Fibroblast of mammary gland (primary cell): ENCODE data around the gene MOB3A.

Source experiments
- DNase-seq: peaks from one replicate; pipeline ENCODE4 v3.0.0-alpha.2; 2010; ENCODE audit warnings: low read depth
- H3K4me3 ChIP-seq: 2 replicates; pipeline ENCODE4 v1.5.1; 2011; ENCODE audit warnings: low read depth, mild to moderate bottlenecking, low read length, moderate library complexity; ENCODE audit not compliant: control insufficient read depth
- CTCF ChIP-seq: conservative IDR thresholded peaks from 2 replicates; pipeline ENCODE4 v1.5.1; 2011; ENCODE audit warnings: low read depth, low read length, inconsistent platforms; ENCODE audit not compliant: control insufficient read depth, insufficient read depth

Gene MOB3A

GRCh38 chr19:2072757-2073551 is 23.2 kb downstream of the MOB3A start:
- H3K4me3 ChIP-seq, result no peak overlapping the region
- DNase-seq, result no peak
- no peak for TF ChIP-seq CTCF

GRCh38 chr19:2070986-2071673 is 25.0 kb downstream of the MOB3A start:
- DNase-seq, result no peak
- H3K4me3 ChIP-seq, result no peak overlapping the region
- no peak for TF ChIP-seq CTCF

GRCh38 chr19:2070436-2070827 is 25.7 kb downstream of the MOB3A start:
- H3K4me3 ChIP-seq, result no peak overlapping the region
- no peak for TF ChIP-seq CTCF
- no peak for DNase-seq

- no peak overlapping the region for H3K4me3 ChIP-seq
- TF ChIP-seq CTCF, result no peak
- DNase-seq, result no peak
These were observed 31.2 kb downstream of the MOB3A start for GRCh38 chr19:2064788-2065524.

GRCh38 chr19:2064395-2064787 is 31.7 kb downstream of the MOB3A start:
- H3K4me3 ChIP-seq, result no peak overlapping the region
- TF ChIP-seq CTCF, result no peak
- no peak for DNase-seq

- TF ChIP-seq CTCF, result no peak
- no peak overlapping the region for H3K4me3 ChIP-seq
- DNase-seq, result no peak
These were observed 32.3 kb downstream of the MOB3A start for GRCh38 chr19:2063824-2064223.
